NCI-H82 treated with DMSO at 0.1 percent for 48 hours (cell line): ENCODE results near the gene SCLY.

Source experiments
- DNase-seq: peaks from one replicate; lab custom pipeline; 2025; ENCODE audit not compliant: unreplicated experiment; lab: John Stamatoyannopoulos, UW

SCLY gene

GRCh38 chr2:238124488-238125126, 63.8 kb downstream of the SCLY start:
- DNase-seq: no peak

DNA sequence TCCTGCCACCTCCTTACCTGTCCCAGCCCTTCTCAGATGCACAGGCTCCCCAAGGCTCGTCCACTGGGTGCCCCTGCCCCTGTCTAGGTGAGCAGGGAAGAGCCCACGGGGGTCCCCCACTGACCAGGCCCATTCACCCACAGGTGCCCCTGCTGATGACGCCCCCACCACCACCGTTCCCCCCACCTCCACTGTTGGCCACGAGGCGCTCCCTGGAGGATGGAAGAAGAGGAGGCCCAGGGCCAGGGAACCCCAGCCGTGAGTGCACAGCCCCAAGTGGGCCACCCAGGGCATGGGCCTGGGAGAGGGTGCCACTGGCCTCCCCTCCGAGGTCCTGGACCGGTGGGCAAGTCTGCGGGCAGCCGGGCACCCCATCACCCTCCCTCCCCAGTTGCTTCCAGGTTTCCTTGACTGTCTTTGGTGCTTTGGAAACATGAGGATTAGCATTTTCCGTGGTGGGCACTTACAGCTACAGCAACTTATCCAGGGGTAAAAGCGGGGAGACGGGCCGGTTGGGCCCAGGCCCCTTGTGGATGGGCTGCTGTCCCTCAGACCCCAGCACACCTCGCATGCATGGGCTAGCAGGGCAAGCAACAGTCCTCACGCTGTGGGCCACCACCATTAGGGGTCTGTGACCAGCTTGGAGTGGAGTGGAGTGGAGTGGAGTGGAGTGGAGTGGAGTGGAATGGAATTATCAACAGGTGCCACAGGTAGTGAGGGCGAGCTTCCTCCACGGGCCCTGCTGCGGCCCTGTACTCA, 64.5 kb downstream of the SCLY start:
- no peak for DNase-seq

DNA sequence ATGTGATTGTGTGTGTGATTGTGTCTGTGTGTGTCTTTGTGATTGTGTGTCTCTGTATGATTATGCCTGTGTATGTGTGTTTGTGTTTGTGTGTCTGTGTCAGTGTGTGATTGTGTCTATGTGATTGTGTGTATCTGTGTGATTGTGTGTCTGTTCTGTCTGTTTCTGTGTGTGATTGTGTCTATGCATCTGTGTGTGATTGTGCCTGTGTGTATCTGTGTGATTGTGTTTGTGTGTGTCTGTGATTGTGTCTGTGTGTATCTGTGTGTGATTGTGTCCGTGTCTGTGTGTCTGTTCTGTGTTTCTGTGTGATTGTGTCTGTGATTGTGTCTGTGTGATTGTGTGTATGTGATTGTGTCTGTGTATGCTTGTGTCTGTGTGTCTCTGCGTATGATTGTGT, 65.5 kb downstream of the SCLY start:
- DNase-seq: no peak

DNA sequence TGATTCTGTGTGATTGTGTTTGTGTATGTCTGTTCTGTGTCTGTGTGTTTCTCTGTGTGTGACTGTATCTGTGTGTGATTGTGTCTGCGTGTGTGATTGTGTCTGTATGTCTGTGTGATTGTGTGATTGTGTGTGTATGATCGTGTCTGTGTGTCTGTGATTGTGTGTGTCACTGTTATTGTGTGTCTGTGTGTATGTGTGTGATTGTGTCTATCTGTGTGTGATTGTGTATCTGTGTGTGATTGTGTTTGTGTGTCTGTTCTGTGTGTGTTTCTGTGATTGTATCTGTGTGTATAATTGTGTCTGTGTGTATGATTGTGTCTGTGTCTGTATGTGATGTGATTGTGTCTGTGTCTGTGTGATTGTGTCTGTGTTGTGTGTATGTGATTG, 66.0 kb downstream of the SCLY start:
- no peak for DNase-seq

DNA sequence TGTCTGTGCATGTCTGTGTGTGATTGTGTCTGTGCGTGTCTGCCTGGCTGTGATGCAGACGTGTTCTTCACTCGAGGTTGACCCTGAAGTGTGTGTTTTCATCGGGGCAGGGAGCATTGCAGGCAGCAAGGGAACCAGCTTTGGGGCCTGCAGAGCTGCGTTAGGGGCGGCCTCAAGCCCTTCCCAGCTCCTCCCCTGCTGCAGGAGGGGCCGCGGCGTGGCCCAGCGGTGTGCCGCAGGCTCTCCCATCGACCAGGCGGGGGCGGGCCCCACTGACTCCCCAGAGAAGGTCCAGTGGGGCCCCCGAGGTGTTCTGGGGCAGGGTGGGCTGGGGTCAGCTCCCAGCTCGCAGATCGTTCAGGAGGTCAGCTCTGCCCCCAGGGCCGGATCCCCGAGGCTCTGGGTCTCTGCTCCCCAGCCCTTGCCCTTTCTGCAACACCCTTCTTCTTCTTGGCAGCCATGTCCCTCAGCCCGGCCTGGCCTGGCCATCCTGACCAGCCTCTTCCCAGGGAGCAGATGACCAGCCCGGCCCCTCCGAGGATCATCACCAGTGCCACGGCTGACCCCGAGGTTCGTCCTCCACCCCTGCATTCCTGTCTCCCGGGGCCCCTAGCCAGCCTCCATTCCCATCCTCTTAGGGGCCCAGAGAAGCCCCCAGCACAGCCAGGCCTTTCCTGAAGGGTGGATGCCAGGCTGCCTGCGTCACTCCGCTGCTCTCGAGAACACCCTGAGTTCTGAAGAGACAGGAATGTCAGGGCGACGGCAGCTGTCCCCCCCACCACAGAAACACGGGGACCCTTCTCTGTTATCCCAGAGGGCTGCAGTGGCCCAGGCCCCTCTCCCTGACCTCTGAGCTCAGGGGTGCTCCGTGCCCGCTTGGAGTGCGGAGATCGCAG, 66.6 kb downstream of the SCLY start:
- DNase-seq: no peak

GRCh38 chr2:238128061-238128440, 67.2 kb downstream of the SCLY start:
- DNase-seq: no peak

GRCh38 chr2:238128534-238129001, 67.8 kb downstream of the SCLY start:
- no peak for DNase-seq

GRCh38 chr2:238129166-238130010, 68.6 kb downstream of the SCLY start:
- no peak for DNase-seq

- no peak for DNase-seq
These were observed 69.4 kb downstream of the SCLY start for GRCh38 chr2:238130111-238130695.

GRCh38 chr2:238130696-238131628, 70.2 kb downstream of the SCLY start:
- no peak for DNase-seq

DNA sequence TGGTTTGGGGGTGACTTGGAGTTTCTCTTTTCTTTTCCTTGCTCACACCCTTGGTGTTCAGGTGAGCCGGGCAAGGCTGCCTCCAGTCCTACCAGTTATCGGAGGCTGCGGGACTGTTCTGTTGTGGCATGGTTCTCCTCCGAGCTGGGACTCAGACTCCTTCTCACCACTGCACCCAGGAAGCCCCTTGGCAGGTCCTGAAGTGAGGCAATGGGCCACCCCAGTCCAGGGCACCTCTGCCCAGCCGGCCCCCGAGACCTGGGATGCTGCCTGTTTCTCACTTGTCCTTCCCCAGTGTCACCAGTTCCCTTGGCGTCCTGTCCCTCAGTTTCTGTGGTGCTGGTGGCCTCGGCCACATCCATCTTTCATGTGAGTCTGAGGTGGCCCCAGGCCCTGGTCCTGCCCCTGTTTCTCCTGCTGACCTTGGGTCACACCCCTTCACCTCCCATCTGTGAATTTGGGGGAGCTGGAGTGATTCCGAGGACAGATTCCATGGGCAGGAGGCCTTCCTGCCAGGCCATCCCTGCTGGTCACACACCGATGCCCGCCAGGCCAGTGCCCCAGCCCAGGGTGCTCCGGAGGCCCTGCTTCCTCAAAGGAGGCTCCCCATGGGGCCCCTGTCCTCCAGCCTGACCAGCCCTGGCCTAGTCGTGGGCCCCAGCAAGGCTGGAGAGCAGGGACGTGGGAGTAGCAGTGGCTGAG, 71.1 kb downstream of the SCLY start:
- no peak for DNase-seq

DNA sequence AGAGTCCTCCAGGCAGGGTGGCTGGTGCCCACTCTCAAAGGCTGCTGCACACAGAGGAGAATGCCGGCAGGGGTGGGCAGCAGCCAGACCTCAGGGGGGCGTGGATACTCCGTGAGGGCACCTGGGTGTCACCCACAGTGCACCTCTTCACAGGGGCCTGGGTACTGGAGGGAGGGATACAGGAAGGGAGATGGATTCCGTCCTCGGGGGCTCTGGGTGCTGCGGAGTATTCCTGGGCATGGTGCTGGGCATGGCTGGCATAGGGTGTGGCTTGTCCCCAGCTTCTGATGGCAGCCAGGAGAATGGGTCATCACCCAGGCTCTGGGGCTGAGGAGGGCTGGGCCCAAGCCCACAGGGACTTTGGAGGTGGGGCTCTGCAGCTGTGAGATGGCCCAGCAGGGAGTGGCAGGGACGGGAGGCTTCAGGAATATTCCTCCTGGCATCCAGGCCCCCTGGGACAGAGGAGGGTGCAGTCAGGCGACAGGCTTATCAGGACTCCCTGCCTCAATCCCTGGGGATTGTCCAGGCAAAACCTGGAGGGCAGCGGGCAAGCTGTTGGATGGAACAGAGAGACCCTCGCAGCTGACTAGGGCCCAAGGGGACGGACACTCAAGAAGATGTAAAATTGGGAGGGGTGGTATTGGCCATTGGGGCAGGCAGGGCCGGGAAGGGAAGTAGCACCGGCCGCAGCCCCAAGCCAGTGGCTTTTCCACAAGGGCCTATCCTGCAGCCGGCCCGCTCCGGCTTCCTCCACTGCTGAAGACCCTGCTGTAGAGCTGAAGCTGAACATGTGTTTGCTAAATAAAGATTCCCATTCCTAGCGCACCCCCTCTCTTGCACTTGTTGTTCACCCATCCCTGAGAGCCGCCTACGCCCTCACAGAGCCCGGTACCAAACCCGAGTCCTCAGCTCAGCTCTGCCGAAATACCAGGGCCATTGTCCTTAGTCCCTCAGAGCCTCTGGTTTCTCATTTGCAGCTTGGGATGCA, 72.0 kb downstream of the SCLY start:
- no peak for DNase-seq

DNA sequence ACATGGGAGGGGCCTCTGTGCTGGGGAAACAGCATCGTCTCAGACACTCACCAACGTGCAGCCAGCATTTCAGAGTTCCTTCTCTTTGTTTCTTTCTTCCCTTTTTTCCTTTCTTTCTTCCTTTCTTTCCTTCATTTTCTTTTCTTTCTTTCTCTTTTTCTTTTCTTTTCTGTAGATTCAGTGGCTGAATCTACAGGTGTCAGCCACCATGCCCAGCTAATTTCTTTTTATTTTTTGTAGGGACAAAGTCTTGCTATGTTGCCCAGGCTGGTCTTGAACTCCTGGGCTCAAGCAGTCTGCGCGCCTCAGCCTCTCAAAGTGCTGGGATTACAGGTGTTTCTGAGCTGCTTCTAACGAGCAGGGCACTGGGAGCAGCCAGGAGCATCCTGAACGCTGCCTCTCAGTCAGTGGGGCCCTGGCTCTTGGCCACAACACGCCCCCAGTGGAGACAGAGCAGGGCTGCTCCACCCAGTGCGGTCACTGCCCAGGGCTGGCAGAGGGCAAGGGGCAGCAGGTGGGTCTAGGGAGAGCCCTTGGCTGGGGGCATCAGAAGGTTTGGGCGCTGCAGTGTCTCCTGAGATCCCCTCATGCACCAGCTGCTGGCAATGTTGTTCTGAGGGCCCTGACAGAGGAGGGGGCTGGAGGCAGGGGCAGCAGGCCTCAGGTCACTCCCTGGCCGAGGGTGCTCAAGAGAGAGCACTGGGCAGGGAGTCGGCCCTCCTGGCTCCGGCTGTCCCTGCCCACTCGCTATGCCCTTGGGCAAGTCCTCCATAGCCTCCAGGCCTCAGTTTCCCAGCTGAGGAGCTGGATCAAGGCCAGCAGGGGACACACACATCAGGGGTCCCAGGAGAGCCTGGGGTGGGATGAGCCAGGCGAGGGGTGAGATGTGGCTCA, 72.9 kb downstream of the SCLY start:
- no peak for DNase-seq

DNA sequence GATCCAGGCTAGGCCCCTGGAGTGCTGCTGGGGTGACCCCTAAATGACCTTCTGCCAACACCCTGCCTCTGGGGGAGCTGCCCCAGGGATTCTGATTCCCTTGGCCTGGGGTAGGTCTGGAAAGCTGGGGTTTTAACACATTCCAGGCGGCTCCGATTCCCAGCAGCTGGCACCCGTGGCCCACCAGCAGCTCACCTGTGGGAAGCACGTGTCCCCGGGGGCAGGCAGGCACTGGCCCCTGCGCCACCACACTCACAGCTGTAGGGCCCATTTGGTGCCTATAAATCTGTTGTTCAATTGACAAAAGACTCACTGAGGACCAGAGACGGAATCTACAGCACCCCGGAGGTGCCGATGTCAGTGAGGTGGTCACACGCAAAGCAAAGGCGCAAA, 73.6 kb downstream of the SCLY start:
- no peak for DNase-seq

DNA sequence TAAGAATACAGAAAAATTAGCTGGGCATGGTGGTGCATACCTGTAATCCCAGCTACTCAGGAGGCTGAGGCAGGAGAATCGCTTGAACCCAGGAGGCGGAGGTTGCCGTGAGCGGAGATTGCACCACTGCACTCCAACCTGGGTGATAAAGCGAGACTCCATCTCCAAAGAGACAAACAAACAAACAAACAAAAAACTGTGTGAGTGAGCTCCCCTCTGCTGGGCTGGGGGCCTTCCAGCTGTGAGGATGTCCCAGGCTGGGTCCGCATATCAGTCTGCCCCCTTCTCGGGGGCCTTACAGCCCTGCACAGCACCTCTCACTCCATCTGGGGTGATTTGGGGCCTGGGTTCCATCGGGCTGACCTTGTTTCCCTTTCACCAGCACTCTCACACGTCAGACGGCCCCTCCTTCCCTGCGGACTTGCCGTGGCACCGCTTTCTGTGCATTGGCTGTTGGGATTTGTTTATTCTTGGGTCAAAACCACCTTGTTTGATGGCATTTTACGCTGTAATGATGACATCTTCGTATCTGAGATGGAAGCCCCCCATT, 74.9 kb downstream of the SCLY start:
- no peak for DNase-seq

DNA sequence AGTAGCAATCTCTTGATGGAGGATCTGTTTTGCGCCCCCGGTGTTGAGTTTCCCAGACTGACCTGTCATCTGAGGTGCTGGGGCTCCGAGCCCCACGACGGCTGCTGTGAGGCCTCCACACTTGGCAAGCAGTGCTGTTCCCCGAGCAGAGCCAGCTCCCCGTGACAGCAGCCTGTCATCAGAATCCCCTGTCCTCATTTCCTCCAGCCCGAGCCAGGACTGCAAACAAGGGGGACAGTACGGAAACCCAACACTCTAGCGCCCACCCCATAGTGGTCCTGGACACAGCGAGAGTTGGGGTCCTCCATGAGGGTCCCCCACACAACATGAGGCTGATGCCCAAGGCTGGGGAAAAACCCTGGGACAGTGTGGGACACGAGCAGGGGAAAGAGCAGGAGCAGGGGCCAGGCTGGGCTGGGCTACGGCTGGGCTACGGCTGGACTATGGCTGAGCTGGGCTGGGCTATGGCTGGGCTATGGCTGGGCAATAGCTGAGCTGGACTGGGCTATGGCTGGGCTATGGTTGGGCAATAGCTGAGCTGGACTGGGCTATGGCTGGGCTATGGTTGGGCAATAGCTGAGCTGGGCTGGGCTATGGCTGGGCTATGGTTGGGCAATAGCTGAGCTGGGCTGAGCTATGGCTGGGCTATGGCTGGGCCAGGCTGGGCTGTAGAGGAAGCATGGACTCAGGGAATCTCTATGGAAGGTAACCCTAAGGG, 76.2 kb downstream of the SCLY start:
- no peak for DNase-seq
